Activated CD4-positive, alpha-beta memory T cell treated with anti-CD3 and anti-CD28 coated beads for 36 hours (primary cell): ENCODE measurements around the gene CLIC5. TPM values are rescaled to one million over a fixed set of nuclear protein-coding genes. Genes with fewer than 3 reads are reported as not detected.

Source experiments
- CTCF ChIA-PET: fragments of 350-600 bp; sonication (Branson Sonifier 250); formaldehyde crosslinking; loops from one replicate; lab custom pipeline; 2021; ENCODE audit warnings: antibody characterized with exemption, inconsistent platforms; lab: Charles Lee
- POLR2A ChIA-PET: fragments of 350-600 bp; sonication (Branson Sonifier 250); formaldehyde crosslinking; loops from one replicate; lab custom pipeline; 2021; ENCODE audit warnings: antibody characterized with exemption; lab: Charles Lee
- DNase-seq: peaks from one replicate; pipeline ENCODE4 v3.0.0-alpha.2; 2020
- H3K27ac Mint-ChIP-seq: one replicate; pipeline ENCODE4 v1.8.0; 2021; ENCODE audit warnings: mixed read lengths
- H3K27me3 Mint-ChIP-seq: one replicate; pipeline ENCODE4 v1.8.0; 2021; ENCODE audit warnings: mixed read lengths
- H3K36me3 Mint-ChIP-seq: one replicate; pipeline ENCODE4 v1.8.0; 2021; ENCODE audit warnings: mixed read lengths
- H3K4me1 Mint-ChIP-seq: one replicate; pipeline ENCODE4 v1.8.0; 2021; ENCODE audit warnings: low read depth, mixed read lengths
- H3K4me3 Mint-ChIP-seq: one replicate; pipeline ENCODE4 v1.8.0; 2021; ENCODE audit warnings: mild to moderate bottlenecking, mixed read lengths
- H3K9me3 Mint-ChIP-seq: one replicate; pipeline ENCODE4 v1.8.0; 2021; ENCODE audit warnings: mixed read lengths
- intact Hi-C: fragments of 100-400 bp; cut with micrococcal nuclease; formaldehyde crosslinking; loops from one replicate; pipeline ENCODE4 v1.15.1; 2023
- total RNA-seq, 2 experiments: library from RNA; stranded (reverse); gene quantifications; one replicate each; pipeline ENCODE4 v1.2.3, GENCODE V29; 2021

CLIC5 gene
- total RNA-seq, 2 experiments from 2014 or later: 8.0 to 8.5 TPM

- no peak for DNase-seq
- Mint-ChIP-seq H3K36me3 (peaks cover 1% of the 10 kb centered on the region), H3K4me1 (peaks cover 50% of the 10 kb centered on the region), H3K27ac (peak overlapping the region; percentile 97), H3K27me3 (no peaks in the 10 kb centered on the region), H3K4me3 (peak overlapping the region; percentile 67), H3K9me3 (no peaks in the 10 kb centered on the region)
- CTCF ChIA-PET: interaction anchor here (0.5 to 4.0 kb wide), 23 partner anchors 9 to 1452 kb away, joined by 3 to 35 read pairs (median 6); partner anchors contain the start of gene SUPT3H
- POLR2A ChIA-PET: interaction anchor here (0.8 to 5.3 kb wide), 9 partner anchors 86 to 502 kb away, joined by 3 to 51 read pairs (median 6); no protein-coding TSS in a partner anchor
- intact Hi-C loops: loop anchor here (1.0 to 5.0 kb wide), 9 partner anchors 132 to 1447 kb away; no protein-coding TSS in a partner anchor
Measured at GRCh38 chr6:45921691-45922281, 93.9 kb downstream of the CLIC5 start.

DNA sequence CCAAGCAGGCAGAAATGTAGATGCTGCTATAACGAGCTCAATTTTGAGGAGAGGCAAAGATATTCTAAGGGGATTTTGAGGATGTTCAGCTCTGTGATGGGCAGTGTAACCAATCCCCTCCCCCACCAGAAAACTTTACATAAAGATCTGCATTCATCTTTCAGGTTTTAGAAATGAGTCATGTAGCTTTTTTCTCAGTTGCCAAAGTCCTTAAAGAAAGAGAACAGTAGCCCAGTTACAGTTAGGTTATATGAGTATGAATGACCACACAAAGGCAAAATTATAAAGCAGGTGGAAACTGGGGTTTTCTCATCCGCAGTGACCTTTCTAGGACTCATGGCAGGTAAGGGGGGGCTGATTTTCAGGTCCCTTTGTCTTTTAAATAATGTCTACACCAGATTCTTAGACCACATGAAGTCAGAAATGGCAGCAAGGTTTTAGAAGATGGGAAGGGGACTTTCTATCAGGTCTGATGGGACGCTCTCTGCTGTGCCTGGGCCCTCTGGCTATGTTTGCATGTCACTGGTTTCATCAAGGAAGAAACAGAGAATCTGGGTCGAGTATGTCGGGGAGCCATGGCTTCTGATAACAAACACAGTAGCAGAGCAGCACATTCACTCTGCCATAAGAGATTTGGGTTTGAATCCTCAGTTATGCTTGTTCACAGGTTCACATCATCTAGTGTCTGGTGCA lies 94.7 kb downstream of the CLIC5 start:
- Mint-ChIP-seq H3K4me1 (peaks cover 49% of the 10 kb centered on the region), H3K4me3 (peak overlapping the region; percentile 67), H3K27me3 (no peaks in the 10 kb centered on the region), H3K27ac (peak overlapping the region; percentile 97), H3K9me3 (no peaks in the 10 kb centered on the region), H3K36me3 (peaks cover 1% of the 10 kb centered on the region)
- ChIA-PET POLR2A (interaction anchor here (0.8 to 5.3 kb wide), 10 partner anchors 85 to 543 kb away, joined by 3 to 51 read pairs (median 4); partner anchors contain the start of gene SUPT3H), CTCF (interaction anchor here (0.8 to 3.8 kb wide), 9 partner anchors 10 to 1445 kb away, joined by 3 to 31 read pairs (median 11); no protein-coding TSS in a partner anchor)
- DNase-seq: peak; percentile 29
- intact Hi-C loops: loop anchor here (1.0 to 5.0 kb wide), 5 partner anchors 84 to 989 kb away; no protein-coding TSS in a partner anchor

- peaks cover 18% of the 10 kb centered on the region for H3K36me3 Mint-ChIP-seq
- CTCF ChIA-PET: no interaction called here
- DNase-seq: no peak
- POLR2A ChIA-PET: no interaction called here
- H3K27me3 Mint-ChIP-seq: no peaks in the 10 kb centered on the region
- H3K4me1 Mint-ChIP-seq: peaks cover 24% of the 10 kb centered on the region
- intact Hi-C loops: no loop called here
- H3K9me3 Mint-ChIP-seq: no peaks in the 10 kb centered on the region
- no peak overlapping the region for H3K27ac Mint-ChIP-seq
- H3K4me3 Mint-ChIP-seq: no peak overlapping the region
Measured at GRCh38 chr6:45917439-45917838, 98.2 kb downstream of the CLIC5 start.

GRCh38 chr6:45916692-45917091 lies 99.0 kb downstream of the CLIC5 start:
- no peaks in the 10 kb centered on the region for H3K9me3 Mint-ChIP-seq
- CTCF ChIA-PET: no interaction called here
- peaks cover 23% of the 10 kb centered on the region for H3K36me3 Mint-ChIP-seq
- no peak overlapping the region for H3K27ac Mint-ChIP-seq
- H3K4me1 Mint-ChIP-seq: peaks cover 18% of the 10 kb centered on the region
- POLR2A ChIA-PET: no interaction called here
- intact Hi-C loops: no loop called here
- no peak overlapping the region for H3K4me3 Mint-ChIP-seq
- DNase-seq: no peak
- H3K27me3 Mint-ChIP-seq: no peaks in the 10 kb centered on the region

GRCh38 chr6:45915780-45916468 lies 99.7 kb downstream of the CLIC5 start:
- H3K9me3 Mint-ChIP-seq: no peaks in the 10 kb centered on the region
- no peak overlapping the region for H3K27ac Mint-ChIP-seq
- intact Hi-C loops: no loop called here
- ChIA-PET CTCF (interaction anchor here (0.6 kb wide), 1 partner anchor 189 kb away, joined by 3 read pairs; no protein-coding TSS in a partner anchor), POLR2A (no interaction called here)
- H3K4me1 Mint-ChIP-seq: peaks cover 10% of the 10 kb centered on the region
- H3K27me3 Mint-ChIP-seq: no peaks in the 10 kb centered on the region
- no peak overlapping the region for H3K4me3 Mint-ChIP-seq
- peaks cover 29% of the 10 kb centered on the region for H3K36me3 Mint-ChIP-seq
- DNase-seq: no peak

DNA sequence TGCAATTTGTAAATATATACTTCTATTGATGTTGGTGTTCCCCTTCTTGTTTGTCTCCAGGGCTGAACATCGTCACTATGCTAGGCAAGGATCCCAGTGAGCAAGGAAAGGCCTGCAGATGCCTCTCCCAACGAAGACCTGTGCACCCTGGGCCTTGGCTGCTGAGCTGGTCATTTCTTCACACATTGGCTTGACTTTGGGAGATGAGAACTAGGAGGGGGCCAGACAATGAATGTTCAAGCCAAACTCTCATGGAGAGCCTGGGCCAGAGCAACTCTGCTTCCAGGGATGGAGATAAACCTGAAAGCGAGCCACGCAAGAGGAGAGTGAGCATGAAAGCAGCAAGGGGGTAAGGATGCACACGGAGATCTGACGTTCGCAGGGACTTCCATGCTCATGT lies 104.0 kb downstream of the CLIC5 start:
- Mint-ChIP-seq H3K36me3 (peaks cover 35% of the 10 kb centered on the region), H3K27me3 (no peaks in the 10 kb centered on the region), H3K4me3 (no peak overlapping the region), H3K27ac (no peak overlapping the region), H3K4me1 (no peaks in the 10 kb centered on the region), H3K9me3 (no peaks in the 10 kb centered on the region)
- no peak for DNase-seq
- ChIA-PET POLR2A (no interaction called here), CTCF (interaction anchor here (1.8 kb wide), 1 partner anchor 19 kb away, joined by 7 read pairs; no protein-coding TSS in a partner anchor)
- intact Hi-C loops: no loop called here

DNA sequence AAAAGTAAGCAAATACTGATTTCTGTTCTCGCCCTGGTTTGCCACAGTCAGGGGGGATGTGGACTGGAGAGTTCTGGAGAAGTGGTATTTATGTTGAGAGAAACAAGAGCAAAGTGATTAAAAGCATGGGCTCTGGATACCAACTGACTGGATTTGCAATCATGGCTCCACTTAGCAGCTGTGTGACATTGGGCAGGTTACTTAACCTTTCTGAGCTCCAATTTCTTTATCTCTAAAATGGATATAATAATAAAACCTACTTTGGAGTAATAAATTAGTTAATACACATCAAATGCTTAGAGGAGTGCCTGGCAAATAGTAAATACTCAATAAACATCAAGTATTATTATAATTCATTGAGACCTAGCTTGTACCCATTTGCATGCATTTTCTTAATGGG lies 111.7 kb downstream of the CLIC5 start:
- Mint-ChIP-seq H3K27ac (no peak overlapping the region), H3K36me3 (peaks cover 11% of the 10 kb centered on the region), H3K4me3 (no peak overlapping the region), H3K27me3 (no peaks in the 10 kb centered on the region), H3K4me1 (no peaks in the 10 kb centered on the region), H3K9me3 (no peaks in the 10 kb centered on the region)
- ChIA-PET CTCF (no interaction called here), POLR2A (no interaction called here)
- intact Hi-C loops: no loop called here
- no peak for DNase-seq

GRCh38 chr6:45902984-45903383 lies 112.7 kb downstream of the CLIC5 start:
- no peak overlapping the region for H3K4me3 Mint-ChIP-seq
- POLR2A ChIA-PET: no interaction called here
- H3K4me1 Mint-ChIP-seq: no peaks in the 10 kb centered on the region
- DNase-seq: no peak
- peaks cover 11% of the 10 kb centered on the region for H3K36me3 Mint-ChIP-seq
- no peaks in the 10 kb centered on the region for H3K27me3 Mint-ChIP-seq
- no peak overlapping the region for H3K27ac Mint-ChIP-seq
- CTCF ChIA-PET: no interaction called here
- no peaks in the 10 kb centered on the region for H3K9me3 Mint-ChIP-seq
- intact Hi-C loops: no loop called here

DNA sequence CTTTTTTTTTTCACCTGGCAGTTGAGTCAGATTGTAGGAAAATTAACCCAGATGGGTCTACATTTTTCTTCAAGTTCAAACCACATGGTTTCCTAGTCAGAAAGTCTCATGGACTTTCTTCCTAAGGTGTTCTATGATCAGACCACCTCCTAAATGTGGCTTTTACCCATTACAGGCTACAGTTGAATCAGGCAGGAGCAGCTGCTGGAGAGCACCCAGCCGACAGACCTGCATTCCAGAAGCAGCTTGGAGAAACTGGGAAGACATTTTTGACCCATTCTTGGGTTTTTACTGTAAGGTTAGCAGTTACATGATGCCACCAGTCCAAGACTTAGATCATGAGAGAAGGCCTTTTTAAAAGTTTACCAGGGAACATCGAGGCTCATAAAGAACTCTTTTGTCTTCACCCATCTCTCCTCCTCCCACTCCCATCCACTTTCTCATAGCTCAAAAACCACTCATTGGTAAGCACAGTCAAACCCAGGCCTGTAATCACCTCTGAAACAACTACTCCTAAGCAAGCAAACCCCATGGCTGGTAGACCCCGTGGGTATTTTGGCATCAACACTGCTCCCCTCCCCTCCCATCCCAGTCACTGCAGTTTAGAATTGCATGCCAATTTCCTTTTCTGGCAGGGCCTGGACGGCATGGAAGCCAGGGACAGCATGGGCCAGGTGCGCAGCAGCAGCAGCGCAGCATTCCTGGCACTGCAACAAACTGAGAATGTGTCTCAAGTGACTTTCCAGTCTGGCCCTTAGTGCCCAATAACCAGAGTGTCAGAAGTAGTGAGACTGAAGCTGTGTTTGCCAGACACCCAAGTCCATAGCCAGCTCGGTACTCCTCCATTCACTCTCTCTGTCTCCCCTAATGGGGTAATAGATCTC lies 113.7 kb downstream of the CLIC5 start:
- Mint-ChIP-seq H3K36me3 (peaks cover 10% of the 10 kb centered on the region), H3K27ac (no peak overlapping the region), H3K4me3 (no peak overlapping the region), H3K9me3 (no peaks in the 10 kb centered on the region), H3K27me3 (no peaks in the 10 kb centered on the region), H3K4me1 (peaks cover 8% of the 10 kb centered on the region)
- POLR2A ChIA-PET: interaction anchor here (0.6 kb wide), 1 partner anchor 591 kb away, joined by 3 read pairs; no protein-coding TSS in a partner anchor
- intact Hi-C loops: no loop called here
- no peak for DNase-seq
- CTCF ChIA-PET: no interaction called here

- no peak overlapping the region for H3K27ac Mint-ChIP-seq
- no peaks in the 10 kb centered on the region for H3K9me3 Mint-ChIP-seq
- H3K4me3 Mint-ChIP-seq: no peak overlapping the region
- H3K36me3 Mint-ChIP-seq: peaks cover 10% of the 10 kb centered on the region
- H3K4me1 Mint-ChIP-seq: peaks cover 15% of the 10 kb centered on the region
- intact Hi-C loops: no loop called here
- DNase-seq: no peak
- ChIA-PET POLR2A (interaction anchor here (0.6 kb wide), 1 partner anchor 591 kb away, joined by 3 read pairs; no protein-coding TSS in a partner anchor), CTCF (no interaction called here)
- H3K27me3 Mint-ChIP-seq: no peaks in the 10 kb centered on the region
Measured at GRCh38 chr6:45900808-45901752, 114.6 kb downstream of the CLIC5 start.

GRCh38 chr6:45899683-45899946 lies 116.0 kb downstream of the CLIC5 start:
- POLR2A ChIA-PET: no interaction called here
- no peaks in the 10 kb centered on the region for H3K9me3 Mint-ChIP-seq

More at GRCh38 chr6:45899683-45899946, 116.0 kb downstream of the CLIC5 start:
- DNase-seq: no peak
- Mint-ChIP-seq H3K27me3 (no peaks in the 10 kb centered on the region), H3K4me3 (no peak overlapping the region), H3K4me1 (peaks cover 22% of the 10 kb centered on the region), H3K36me3 (peaks cover 10% of the 10 kb centered on the region), H3K27ac (no peak overlapping the region)
- CTCF ChIA-PET: no interaction called here
- intact Hi-C loops: no loop called here
